NCI-H345 treated with DMSO at 0.1 percent for 48 hours (cell line): Measurements from ENCODE around the gene PIGL.

Source experiments
- DNase-seq: peaks from one replicate; lab custom pipeline; 2025; ENCODE audit not compliant: unreplicated experiment; lab: John Stamatoyannopoulos, UW

PIGL gene

GRCh38 chr17:16352303-16352666, 135.3 kb downstream of the PIGL start:
- peak; percentile 39 for DNase-seq

- no peak for DNase-seq
Measured at GRCh38 chr17:16352667-16353316, 135.8 kb downstream of the PIGL start.

- peak; percentile 41 for DNase-seq
Measured at GRCh38 chr17:16353317-16354174, 136.5 kb downstream of the PIGL start, which contains the start of gene CENPV. Gene CENPV (minus strand): TSS chr17:16353469. CDS start chr17:16353436, 33 bp downstream.

GRCh38 chr17:16354585-16354984, 137.6 kb downstream of the PIGL start:
- no peak for DNase-seq

GRCh38 chr17:16358394-16358793, 141.4 kb downstream of the PIGL start:
- DNase-seq, result no peak

- no peak for DNase-seq
Measured at GRCh38 chr17:16361874-16362273, 144.9 kb downstream of the PIGL start.

- DNase-seq, result peak; percentile 16
Measured at GRCh38 chr17:16363749-16364536, 146.9 kb downstream of the PIGL start.

- no peak for DNase-seq
Measured at GRCh38 chr17:16364625-16365024, 147.6 kb downstream of the PIGL start.

- DNase-seq, result no peak
Measured at GRCh38 chr17:16371742-16372141, 154.7 kb downstream of the PIGL start.

- no peak for DNase-seq
Measured at GRCh38 chr17:16374146-16374938, 157.3 kb downstream of the PIGL start.
